ENCODE results near the gene TBKBP1. TPM values are rescaled to one million over a fixed set of nuclear protein-coding genes. Genes with fewer than 3 reads are reported as not detected.

The TBKBP1 gene
- total and polyA plus RNA-seq, 7 donors: 5.3 to 37.9 (median 20.4) TPM

DNA sequence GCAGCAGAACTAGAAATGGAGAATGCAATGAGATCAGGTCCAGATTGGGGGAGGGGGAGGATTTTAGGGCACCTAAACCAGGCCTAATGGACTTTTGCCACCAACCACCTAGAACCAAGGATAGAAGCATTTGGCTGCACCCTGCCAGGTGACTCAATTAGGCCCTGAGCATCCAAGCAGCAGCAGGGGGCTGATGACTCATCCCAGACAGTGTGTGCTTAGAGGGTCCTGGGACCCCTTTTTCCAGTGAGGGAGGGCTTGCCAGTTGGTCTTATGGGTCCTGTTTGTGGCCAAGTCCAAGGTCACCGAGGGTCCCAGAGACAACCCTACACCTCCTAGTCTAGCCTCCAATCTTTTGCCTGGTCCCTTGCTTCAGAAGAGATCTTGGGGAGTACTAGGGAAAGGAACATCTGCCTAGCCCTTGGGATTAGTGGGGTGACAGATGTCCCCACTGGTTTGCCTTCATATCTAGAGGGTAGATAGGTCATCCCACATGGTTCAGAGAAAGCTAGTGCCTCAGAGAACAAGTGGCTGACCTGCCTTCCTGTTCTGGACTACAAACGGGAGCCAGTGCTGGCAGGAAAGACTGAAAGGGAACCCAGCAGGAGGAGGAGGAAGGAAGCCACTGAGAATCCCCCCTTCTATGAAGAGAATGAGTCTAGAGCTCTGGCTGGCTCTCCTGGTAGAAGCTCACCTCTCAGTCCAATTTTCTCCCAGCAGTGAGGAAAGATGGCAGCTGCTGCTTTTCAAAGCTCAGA, 1.6 kb upstream of the TBKBP1 start:
- no peaks in the 10 kb centered on the region for H3K27me3 ChIP-seq (ENCODE audit: insufficient read depth in 3 of 3, low read length in 2 of 3)
- WGBS, 3 donors: 55 to 74% (median 56%) methylated on average over 2 of the region's 2 CpGs
- H3K36me3 ChIP-seq (ENCODE audit: insufficient read depth in 1 of 2, low read depth in 1 of 2): peaks cover 0 to 8% of the 10 kb centered on the region in 2 donors
- no peaks in the 10 kb centered on the region for H3K9me3 ChIP-seq
- no peak for DNase-seq
- H3K27ac ChIP-seq: no peak overlapping the region
- H3K4me3 ChIP-seq: peak overlapping the region; percentile 98
- H3K4me1 ChIP-seq: peaks cover 20% of the 10 kb centered on the region
- intact Hi-C loops (cut with DNase I): no loop called here
- TF ChIP-seq, protein P1, sequence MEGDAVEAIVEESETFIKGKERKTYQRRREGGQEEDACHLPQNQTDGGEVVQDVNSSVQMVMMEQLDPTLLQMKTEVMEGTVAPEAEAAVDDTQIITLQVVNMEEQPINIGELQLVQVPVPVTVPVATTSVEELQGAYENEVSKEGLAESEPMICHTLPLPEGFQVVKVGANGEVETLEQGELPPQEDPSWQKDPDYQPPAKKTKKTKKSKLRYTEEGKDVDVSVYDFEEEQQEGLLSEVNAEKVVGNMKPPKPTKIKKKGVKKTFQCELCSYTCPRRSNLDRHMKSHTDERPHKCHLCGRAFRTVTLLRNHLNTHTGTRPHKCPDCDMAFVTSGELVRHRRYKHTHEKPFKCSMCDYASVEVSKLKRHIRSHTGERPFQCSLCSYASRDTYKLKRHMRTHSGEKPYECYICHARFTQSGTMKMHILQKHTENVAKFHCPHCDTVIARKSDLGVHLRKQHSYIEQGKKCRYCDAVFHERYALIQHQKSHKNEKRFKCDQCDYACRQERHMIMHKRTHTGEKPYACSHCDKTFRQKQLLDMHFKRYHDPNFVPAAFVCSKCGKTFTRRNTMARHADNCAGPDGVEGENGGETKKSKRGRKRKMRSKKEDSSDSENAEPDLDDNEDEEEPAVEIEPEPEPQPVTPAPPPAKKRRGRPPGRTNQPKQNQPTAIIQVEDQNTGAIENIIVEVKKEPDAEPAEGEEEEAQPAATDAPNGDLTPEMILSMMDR (IDR thresholded peaks at IDR 0.05): no peak
- no peak for ATAC-seq

- Histone ChIP-seq H3K4me3 (peak overlapping the region; percentile 98), H3K4me1 (peaks cover 12% of the 10 kb centered on the region), H3K27me3 (ENCODE audit: insufficient read depth in 3 of 3, low read length in 2 of 3) (no peaks in the 10 kb centered on the region), H3K27ac (peak overlapping the region; percentile 89), H3K36me3 (ENCODE audit: insufficient read depth in 1 of 2, low read depth in 1 of 2) (peaks cover 0 to 8% of the 10 kb centered on the region in 2 donors), H3K9me3 (no peaks in the 10 kb centered on the region)
- no peak for ATAC-seq
- WGBS, 3 donors: 24 to 28% (median 28%) methylated on average over 10 of the region's 10 CpGs
- intact Hi-C loops (cut with DNase I): no loop called here
- DNase-seq: no peak
- TF ChIP-seq, protein P1 (IDR thresholded peaks at IDR 0.05): no peak
These were observed 848 bp upstream of the TBKBP1 start for GRCh38 chr17:47692895-47693730.

DNA sequence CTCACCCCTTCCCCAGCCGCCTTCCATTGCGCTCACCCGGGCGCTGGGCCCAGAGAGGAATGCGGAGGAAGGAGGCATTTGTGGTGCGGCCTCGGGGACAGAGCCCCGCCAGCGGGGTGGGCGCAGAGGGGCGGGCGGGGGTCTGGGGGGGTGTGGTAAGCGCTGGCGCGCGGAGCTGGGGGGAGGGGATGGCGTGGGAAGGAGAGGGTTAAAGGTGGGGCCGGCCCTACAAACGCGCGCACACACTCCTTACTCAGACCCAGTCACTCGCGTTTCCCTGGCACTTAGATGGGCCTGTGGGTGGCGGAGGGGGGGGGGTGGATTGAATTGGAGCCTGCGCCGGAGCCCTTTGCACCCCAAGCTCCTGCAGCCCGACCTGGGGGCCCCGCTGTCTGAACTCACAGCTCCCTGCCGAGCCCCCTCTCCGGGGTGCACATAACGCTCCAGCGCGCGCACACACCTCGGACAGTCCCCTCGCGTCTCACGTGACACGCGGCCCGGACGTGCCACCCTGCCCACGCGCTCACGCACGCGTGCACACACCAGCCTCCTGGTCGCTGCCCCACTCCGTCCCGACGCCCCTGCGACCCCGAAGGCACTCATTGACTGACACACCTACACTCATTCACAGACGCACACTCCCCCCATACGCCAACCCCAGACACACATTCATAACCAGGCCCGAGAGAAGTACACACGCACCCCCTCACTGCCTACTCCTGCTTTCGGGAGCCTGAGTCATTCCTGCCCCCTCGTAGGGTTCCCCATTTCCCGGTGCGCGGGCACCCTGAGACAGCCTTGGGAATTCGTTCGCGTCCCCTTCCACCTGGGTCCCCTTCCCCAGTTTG, 844 bp downstream of the TBKBP1 start:
- Histone ChIP-seq H3K36me3 (ENCODE audit: insufficient read depth in 1 of 2, low read depth in 1 of 2) (peaks cover 0 to 16% of the 10 kb centered on the region in 2 donors), H3K9me3 (no peaks in the 10 kb centered on the region), H3K4me1 (peaks cover 12% of the 10 kb centered on the region), H3K27me3 (ENCODE audit: insufficient read depth in 3 of 3, low read length in 2 of 3) (no peaks in the 10 kb centered on the region), H3K4me3 (peak overlapping the region; percentile 98), H3K27ac (peak overlapping the region; percentile 89)
- 4 to 7% (median 6%) methylated on average over 29 to 65 of the region's 65 CpGs for WGBS, 3 donors
- DNase-seq (peak; percentile 76 to 84), ATAC-seq (peak; percentile 69 to 84 (median 74))
- TF ChIP-seq, protein P1 (IDR thresholded peaks at IDR 0.05): no peak
- intact Hi-C loops (cut with DNase I): loop anchor here (5.0 kb wide), 2 partner anchors 107 to 112 kb away; no protein-coding TSS in a partner anchor

Measured in psoas muscle (tissue), 8 donors.